Measurements from ENCODE around the gene GPBAR1. TPM values are rescaled to one million over a fixed set of nuclear protein-coding genes. Genes with fewer than 3 reads are reported as not detected.
A peak's percentile ranks its signal among the peaks of the same experiment; 100 is the strongest.

The GPBAR1 gene
- total and polyA plus RNA-seq, 2 experiments from 2014 or later, result 0.44 TPM; not detected in 1

DNA sequence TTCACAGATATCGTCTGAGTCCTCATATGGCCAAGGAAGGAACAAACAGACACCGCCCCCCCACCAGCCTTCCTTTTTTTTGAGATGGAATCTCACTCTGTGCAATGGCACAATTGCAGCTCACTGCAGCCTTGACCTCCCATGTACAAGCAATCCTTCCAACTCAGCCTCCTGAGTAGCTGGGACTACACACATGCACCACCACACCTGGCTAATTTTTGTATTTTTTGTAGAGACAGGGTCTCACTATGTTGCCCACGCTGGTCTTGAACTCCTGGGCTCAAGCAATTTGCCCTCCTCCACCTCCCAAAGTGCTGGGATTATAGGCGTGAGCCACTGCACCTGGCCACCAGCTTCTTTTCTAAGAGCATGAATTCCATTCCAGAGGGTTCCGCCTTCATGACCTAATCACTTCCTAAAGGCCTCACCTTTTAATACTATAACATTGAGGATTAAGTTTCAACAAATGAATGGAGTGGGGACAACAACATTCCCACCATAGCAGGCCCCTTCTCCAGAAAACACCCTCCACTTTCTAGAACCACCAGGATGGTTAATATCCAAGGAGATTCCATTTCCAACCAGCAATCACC is 33.7 kb downstream of the GPBAR1 start:
- Mint-ChIP-seq H3K4me3 (no peak overlapping the region), H3K36me3 (ENCODE audit: low read depth) (no peaks in the 10 kb centered on the region), H3K9me3 (no peaks in the 10 kb centered on the region), H3K27me3 (ENCODE audit: insufficient read depth, low read depth, poor library complexity) (peaks cover 16% of the 10 kb centered on the region), H3K4me1 (peaks cover 41% of the 10 kb centered on the region), H3K27ac (no peak overlapping the region)
- H3K9me2 ChIP-seq (ENCODE audit: insufficient read depth), result no peaks in the 10 kb centered on the region
- H3K27ac ChIP-seq (ENCODE audit: low read depth), result no peak overlapping the region
- H2AFZ ChIP-seq, result peak overlapping the region; percentile 11; the same call in 1 of the 2 replicates
- TF ChIP-seq, protein P1, sequence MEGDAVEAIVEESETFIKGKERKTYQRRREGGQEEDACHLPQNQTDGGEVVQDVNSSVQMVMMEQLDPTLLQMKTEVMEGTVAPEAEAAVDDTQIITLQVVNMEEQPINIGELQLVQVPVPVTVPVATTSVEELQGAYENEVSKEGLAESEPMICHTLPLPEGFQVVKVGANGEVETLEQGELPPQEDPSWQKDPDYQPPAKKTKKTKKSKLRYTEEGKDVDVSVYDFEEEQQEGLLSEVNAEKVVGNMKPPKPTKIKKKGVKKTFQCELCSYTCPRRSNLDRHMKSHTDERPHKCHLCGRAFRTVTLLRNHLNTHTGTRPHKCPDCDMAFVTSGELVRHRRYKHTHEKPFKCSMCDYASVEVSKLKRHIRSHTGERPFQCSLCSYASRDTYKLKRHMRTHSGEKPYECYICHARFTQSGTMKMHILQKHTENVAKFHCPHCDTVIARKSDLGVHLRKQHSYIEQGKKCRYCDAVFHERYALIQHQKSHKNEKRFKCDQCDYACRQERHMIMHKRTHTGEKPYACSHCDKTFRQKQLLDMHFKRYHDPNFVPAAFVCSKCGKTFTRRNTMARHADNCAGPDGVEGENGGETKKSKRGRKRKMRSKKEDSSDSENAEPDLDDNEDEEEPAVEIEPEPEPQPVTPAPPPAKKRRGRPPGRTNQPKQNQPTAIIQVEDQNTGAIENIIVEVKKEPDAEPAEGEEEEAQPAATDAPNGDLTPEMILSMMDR (conservative IDR thresholded peaks at IDR 0.05; ENCODE audit: low read depth in 2 of 2), result no peak
- TF ChIP-seq, protein P2, sequence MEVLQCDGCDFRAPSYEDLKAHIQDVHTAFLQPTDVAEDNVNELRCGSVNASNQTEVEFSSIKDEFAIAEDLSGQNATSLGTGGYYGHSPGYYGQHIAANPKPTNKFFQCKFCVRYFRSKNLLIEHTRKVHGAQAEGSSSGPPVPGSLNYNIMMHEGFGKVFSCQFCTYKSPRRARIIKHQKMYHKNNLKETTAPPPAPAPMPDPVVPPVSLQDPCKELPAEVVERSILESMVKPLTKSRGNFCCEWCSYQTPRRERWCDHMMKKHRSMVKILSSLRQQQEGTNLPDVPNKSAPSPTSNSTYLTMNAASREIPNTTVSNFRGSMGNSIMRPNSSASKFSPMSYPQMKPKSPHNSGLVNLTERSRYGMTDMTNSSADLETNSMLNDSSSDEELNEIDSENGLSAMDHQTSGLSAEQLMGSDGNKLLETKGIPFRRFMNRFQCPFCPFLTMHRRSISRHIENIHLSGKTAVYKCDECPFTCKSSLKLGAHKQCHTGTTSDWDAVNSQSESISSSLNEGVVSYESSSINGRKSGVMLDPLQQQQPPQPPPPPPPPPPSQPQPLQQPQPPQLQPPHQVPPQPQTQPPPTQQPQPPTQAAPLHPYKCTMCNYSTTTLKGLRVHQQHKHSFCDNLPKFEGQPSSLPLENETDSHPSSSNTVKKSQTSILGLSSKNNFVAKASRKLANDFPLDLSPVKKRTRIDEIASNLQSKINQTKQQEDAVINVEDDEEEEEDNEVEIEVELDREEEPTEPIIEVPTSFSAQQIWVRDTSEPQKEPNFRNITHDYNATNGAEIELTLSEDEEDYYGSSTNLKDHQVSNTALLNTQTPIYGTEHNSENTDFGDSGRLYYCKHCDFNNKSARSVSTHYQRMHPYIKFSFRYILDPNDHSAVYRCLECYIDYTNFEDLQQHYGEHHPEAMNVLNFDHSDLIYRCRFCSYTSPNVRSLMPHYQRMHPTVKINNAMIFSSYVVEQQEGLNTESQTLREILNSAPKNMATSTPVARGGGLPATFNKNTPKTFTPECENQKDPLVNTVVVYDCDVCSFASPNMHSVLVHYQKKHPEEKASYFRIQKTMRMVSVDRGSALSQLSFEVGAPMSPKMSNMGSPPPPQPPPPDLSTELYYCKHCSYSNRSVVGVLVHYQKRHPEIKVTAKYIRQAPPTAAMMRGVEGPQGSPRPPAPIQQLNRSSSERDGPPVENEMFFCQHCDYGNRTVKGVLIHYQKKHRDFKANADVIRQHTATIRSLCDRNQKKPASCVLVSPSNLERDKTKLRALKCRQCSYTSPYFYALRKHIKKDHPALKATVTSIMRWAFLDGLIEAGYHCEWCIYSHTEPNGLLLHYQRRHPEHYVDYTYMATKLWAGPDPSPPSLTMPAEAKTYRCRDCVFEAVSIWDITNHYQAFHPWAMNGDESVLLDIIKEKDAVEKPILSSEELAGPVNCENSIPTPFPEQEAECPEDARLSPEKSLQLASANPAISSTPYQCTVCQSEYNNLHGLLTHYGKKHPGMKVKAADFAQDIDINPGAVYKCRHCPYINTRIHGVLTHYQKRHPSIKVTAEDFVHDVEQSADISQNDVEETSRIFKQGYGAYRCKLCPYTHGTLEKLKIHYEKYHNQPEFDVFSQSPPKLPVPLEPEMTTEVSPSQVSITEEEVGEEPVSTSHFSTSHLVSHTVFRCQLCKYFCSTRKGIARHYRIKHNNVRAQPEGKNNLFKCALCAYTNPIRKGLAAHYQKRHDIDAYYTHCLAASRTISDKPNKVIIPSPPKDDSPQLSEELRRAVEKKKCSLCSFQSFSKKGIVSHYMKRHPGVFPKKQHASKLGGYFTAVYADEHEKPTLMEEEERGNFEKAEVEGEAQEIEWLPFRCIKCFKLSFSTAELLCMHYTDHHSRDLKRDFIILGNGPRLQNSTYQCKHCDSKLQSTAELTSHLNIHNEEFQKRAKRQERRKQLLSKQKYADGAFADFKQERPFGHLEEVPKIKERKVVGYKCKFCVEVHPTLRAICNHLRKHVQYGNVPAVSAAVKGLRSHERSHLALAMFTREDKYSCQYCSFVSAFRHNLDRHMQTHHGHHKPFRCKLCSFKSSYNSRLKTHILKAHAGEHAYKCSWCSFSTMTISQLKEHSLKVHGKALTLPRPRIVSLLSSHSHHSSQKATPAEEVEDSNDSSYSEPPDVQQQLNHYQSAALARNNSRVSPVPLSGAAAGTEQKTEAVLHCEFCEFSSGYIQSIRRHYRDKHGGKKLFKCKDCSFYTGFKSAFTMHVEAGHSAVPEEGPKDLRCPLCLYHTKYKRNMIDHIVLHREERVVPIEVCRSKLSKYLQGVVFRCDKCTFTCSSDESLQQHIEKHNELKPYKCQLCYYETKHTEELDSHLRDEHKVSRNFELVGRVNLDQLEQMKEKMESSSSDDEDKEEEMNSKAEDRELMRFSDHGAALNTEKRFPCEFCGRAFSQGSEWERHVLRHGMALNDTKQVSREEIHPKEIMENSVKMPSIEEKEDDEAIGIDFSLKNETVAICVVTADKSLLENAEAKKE (CRISPR knock-in tag; IDR thresholded peaks at IDR 0.05), result no peak
- TF ChIP-seq EZH2phosphoT487 (IDR thresholded peaks at IDR 0.05; ENCODE audit: unreplicated experiment), result no peak
- no peak for TF ChIP-seq ZNF114 (CRISPR knock-in tag; IDR thresholded peaks at IDR 0.05)
- no peak for TF ChIP-seq POLR2AphosphoS5 (IDR thresholded peaks at IDR 0.05; ENCODE audit: low read depth)
- no peak for TF ChIP-seq STAT1 (IDR thresholded peaks at IDR 0.05; ENCODE audit: unreplicated experiment)
- TF ChIP-seq ZNF331 (CRISPR knock-in tag; IDR thresholded peaks at IDR 0.05; ENCODE audit: low read depth), result no peak
- TF ChIP-seq CREB1 (CRISPR knock-in tag; IDR thresholded peaks at IDR 0.05; ENCODE audit: low read depth), result no peak
- no peak for TF ChIP-seq EZH2 (IDR thresholded peaks at IDR 0.05; ENCODE audit: low read depth, unreplicated experiment)
- no peak for TF ChIP-seq NANOG (IDR thresholded peaks at IDR 0.05; ENCODE audit: borderline replicate concordance)
- TF ChIP-seq, protein P3, sequence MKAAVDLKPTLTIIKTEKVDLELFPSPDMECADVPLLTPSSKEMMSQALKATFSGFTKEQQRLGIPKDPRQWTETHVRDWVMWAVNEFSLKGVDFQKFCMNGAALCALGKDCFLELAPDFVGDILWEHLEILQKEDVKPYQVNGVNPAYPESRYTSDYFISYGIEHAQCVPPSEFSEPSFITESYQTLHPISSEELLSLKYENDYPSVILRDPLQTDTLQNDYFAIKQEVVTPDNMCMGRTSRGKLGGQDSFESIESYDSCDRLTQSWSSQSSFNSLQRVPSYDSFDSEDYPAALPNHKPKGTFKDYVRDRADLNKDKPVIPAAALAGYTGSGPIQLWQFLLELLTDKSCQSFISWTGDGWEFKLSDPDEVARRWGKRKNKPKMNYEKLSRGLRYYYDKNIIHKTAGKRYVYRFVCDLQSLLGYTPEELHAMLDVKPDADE (IDR thresholded peaks at IDR 0.05), result no peak
- TF ChIP-seq JUNB (IDR thresholded peaks at IDR 0.05; ENCODE audit: unreplicated experiment), result no peak
- no peaks in the 10 kb centered on the region for H3K36me3 ChIP-seq (ENCODE audit: insufficient read depth)
- no peak overlapping the region for H3K4me2 ChIP-seq
- H3K4me1 ChIP-seq (ENCODE audit: insufficient read depth), result peaks cover 22% of the 10 kb centered on the region
- no peak for DNase-seq (ENCODE audit: low spot score)
- no peaks in the 10 kb centered on the region for H4K20me1 ChIP-seq (replicated peaks; ENCODE audit: insufficient read depth)
- peaks cover 5% of the 10 kb centered on the region; the same call in 1 of the 2 replicates for H3K27me3 ChIP-seq (ENCODE audit: insufficient read depth)
- H3F3A ChIP-seq (replicated peaks; ENCODE audit: low read depth), result no peaks in the 10 kb centered on the region
- H3K79me2 ChIP-seq (replicated peaks; ENCODE audit: insufficient read depth), result no peaks in the 10 kb centered on the region
- no peak overlapping the region for H3K4me3 ChIP-seq
- ATAC-seq, result no peak
